HG03108 (cell line): ENCODE measurements around the gene PHACTR1.

Experiments
- ATAC-seq: cut with Tn5 transposase; IDR thresholded peaks from one replicate; pipeline ENCODE4 v1.9.1; 2021; ENCODE audit warnings: moderate library complexity; ENCODE audit not compliant: unreplicated experiment

Gene PHACTR1

DNA sequence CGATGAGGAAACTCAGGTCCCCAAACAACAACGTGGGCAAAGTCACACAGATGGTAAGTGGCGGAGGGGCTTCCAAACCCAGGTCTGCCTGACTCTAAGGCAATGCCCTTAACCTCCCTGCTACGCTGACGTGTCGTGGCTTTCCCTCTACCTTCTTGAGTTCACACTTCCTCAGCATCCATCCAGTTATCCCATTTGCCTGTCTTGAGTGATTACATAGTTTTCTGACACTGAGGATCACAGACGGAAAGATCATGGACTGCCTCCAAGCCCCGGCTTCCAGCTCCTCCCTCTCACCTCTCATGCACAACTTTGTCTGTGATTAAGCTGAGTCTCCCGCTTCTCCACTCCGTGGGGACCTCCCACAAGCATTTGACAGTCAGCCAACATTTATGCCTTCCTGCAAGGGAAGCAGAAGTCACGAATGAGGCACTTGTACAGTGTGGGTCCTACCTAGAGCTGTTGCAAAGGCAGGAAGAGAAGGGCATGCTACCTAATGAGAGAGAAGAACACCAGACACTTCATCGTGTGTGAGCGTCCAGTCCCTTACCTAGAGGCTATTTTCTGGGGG is 578.0 kb downstream of the PHACTR1 start:
- ATAC-seq: no peak

DNA sequence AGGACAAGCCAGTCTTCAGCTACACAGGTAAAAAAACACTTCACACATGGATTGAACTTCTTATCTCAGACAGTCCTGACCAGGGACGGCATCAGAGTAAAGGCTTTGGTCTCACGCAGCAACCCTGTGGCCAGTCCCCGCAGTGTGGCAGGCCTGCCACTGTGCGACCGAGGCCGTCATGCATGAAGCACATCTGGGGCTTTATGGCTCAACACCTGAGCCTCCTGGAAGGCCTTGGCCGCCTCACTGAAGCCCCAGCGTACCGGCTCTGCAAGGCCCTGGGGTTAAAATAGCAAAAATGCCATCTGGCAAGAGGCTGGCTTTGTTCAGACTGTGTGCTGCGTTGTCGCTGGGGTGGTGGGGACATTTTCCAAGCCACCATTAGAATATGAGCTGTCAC is 579.0 kb downstream of the PHACTR1 start:
- no peak for ATAC-seq

DNA sequence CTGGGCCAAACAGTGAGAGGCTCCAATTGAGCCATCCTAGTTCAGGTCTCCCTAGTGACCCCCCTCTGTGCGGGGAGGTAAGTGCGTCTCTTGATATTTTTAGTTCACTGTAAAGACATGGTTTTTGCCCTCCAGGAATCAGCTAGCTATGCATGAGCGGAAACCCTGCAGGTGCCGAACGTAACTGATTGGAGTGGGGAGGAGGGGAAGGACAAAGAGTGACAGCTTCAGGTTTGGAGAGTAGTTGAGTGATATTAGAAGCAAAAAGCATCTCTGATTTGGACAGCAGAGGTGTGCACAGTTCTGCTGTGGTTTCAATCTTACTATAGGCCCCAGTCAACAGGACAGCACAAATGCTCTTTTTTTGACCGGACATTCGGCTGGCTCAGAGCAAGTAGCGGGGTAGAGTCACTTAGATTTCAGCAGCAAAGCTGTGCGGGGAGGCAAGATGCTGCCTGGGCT is 580.0 kb downstream of the PHACTR1 start:
- ATAC-seq: peak; percentile 41

DNA sequence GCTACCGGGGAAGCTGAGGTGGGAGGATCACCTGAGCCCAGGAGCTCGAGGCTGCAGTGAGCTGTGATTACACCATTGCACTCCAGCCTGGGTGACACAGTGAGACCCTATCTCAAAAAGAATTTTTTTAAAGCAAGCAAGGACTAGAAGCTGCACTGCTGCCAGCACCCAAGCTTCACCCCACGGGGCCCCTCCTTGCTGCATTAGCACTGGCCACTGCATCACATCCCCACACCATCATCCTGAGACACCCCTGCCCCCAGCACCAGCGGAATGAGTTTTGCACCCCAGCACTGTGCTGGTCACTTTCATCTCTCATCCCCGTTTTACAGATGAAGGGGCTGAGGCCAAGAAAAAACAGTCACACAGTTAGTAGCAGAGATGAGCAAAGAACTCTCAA is 580.8 kb downstream of the PHACTR1 start:
- ATAC-seq: no peak

DNA sequence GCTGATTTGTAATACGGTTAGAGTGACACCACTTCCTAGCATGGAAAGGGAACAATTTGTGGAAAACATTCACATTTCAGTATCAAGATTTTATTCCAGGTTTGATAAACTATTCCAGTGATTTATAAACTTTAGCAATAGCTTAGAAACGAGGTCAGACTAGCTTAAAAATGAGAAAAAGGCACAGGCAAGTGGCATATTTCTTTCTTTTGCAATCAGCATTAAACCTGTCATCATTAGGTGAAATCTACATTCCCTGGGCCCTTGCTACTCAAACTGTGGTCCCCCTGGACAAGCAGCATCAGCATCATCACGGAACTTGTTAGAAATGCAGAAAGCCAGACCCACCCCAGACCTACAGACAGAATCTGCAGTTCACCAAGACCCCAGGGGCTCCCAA is 581.9 kb downstream of the PHACTR1 start:
- ATAC-seq: no peak

DNA sequence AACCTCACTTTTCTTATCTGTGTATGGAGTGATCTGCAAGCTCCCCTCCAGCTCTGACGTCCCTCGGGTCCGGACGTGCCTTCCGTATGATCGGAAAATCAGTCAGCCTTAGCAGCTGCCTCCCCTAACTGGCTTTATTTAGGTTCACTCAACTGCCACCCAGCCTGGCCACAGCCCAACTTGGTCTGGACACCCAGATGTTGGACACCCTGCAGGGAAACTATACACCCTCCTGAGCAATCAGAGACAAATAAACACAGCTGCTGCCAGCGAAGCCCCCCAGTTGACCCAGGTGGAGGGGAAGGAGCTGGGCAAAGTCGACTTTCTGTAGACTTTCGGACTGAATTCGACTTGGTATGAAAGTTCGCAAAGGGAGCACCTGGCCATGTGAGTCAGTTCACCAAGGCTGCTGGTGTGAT is 582.8 kb downstream of the PHACTR1 start:
- ATAC-seq: no peak

DNA sequence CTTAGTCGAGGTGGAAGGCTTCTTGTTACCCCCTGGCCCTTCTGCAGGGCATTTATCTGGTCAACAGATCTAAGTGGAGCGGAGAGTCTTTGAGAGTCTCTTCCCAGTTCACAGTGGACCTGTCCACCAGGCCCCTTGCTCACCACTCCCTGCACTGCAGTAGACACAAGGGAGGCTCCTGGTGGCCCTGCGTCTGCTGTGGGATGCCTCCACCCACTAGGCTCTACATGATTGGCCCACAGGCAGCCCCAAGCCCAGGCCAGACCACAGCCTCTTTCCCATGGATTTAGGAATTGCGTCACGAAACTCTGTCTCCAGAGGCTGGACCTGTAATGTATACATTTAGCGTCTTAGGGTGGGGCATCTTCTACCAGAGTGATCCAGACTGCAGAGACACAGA is 583.4 kb downstream of the PHACTR1 start:
- ATAC-seq: no peak

DNA sequence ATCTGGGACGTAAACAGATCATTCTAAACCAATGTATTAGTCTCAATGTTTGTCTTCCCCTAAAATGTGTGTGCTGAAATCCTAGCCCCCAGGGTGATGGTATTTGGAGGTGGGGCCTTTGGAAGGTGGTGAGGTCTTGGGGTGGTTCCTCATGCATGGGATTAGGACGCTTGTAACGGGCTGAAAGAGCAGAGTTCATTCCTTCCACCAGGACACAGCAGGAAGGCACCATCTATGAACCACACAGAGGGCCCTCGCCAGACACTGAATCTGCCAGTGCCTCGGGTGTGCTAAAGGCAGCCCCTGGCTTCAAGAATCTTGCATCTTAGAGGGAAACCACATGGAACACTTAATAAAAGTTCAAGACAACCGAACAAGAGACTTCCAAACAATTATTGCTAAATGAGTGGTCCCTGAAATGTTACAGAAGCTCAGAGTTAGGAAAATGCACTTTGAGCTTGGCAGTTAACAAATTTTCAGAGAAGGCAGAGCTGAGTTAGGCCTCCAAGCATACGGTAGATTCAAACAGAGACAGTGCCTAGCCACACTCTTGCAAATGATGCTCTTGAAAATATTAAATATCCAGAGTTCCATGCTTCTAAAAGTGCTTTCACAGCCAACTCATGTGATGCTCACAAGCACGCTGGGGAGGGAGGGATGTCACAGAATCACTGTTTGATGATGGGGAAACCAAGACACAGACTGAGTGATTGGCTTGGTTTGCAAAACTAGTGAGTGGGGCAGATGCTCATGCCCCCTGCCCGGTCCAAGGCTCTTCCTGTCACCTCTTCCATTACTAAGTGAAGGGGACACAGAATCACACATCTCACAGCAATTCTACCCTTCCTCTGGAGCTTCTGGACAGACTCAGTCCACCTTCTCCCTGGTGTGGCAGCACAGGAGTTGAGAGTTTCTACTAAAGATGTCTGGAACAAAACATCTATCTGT is 584.4 kb downstream of the PHACTR1 start:
- ATAC-seq: no peak

DNA sequence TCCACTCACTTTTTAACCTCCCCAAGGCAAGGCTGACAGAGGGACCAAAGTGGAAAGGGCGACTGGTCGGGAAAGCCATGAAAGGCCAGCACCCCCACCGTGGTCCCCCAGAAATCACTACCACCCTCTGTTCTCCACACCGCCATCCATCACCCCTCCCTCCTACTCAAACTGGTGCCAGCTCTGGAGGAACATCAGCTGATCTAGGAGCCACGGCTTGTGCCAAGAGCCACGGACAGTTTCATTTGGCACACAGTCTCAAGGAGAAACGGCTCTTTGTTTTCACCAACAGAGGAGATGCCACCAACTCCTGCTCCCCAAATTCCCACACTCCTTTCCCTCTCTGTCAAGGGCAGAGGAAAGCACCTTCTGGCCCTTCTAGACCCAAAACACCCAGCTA is 585.7 kb downstream of the PHACTR1 start:
- ATAC-seq: no peak

DNA sequence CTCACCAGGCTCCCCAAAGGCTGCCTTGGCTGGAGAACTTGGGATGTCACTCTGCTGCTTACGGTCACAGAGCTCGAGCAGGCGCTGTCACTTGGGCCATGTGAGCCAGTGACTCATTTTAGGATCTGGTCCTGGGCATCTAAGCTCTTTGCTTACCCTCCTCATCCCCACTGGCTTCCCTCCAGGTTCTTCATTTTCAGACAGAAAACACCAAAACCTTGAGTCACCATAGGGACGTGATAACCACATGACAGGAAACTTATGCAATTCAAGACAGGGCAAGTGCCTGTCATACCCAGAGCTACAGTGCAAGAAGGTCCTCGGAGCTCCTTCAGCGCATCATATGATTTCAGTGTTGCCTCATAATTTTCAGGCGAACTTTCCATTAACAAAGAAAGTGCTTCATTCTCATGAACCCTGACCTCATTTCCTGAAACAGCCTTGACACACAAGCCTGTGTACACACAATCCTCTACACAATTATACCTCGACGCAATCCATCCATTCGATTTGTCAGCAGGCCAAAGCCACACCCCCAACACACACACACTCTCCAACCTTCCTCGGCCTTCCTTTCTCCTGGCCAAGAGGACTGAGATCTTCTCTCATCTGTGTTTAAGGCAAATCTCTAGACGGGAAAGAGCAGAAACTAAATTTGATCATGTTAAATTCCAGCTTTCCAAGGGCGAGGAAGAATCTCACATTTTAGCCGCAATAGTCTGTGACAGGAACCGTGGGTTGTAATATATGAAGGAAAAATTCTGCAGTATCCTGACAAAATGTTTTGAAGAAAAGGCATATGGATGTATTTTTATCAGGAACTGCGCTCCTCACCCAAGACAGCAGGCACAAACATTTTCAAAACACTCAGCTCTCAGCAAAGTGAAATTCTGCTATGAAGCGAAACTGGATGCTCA is 586.4 kb downstream of the PHACTR1 start:
- ATAC-seq: peak; percentile 70

DNA sequence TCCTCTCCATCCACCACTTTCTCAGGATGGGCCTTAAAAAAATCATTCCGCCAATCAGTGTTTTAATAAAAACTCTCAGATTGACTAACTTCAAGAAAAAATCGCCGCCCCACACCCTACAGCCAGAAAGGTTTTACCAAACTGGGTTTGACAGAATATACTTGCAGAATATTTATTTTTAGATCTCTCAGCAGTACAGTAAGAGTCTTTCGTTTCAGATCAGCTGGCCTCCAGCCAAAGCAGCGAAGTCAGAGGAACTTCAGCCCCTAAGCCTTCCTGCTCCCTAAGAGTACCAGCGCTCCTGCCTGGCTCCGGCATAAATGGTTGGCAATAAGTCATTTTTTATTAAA is 587.1 kb downstream of the PHACTR1 start:
- peak; percentile 41 for ATAC-seq

DNA sequence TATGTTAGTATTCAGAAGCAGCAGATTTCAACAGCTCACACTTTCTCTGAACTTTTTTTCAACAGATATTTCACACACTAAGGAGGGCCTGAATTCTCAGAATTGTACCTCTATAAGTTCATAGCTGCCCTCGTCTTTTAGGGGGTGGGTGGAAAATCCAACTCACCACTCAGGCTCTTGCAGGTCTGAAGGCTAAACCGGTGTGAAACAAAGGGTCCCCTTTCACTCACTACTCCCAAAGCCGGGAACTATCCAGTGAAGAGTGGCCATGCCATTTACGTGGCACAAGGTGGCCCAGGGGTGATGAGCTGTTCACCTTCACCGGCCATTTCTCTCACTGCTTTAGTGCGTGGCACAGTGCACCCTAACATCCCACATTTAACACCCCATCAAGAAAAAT is 587.5 kb downstream of the PHACTR1 start:
- ATAC-seq: no peak

DNA sequence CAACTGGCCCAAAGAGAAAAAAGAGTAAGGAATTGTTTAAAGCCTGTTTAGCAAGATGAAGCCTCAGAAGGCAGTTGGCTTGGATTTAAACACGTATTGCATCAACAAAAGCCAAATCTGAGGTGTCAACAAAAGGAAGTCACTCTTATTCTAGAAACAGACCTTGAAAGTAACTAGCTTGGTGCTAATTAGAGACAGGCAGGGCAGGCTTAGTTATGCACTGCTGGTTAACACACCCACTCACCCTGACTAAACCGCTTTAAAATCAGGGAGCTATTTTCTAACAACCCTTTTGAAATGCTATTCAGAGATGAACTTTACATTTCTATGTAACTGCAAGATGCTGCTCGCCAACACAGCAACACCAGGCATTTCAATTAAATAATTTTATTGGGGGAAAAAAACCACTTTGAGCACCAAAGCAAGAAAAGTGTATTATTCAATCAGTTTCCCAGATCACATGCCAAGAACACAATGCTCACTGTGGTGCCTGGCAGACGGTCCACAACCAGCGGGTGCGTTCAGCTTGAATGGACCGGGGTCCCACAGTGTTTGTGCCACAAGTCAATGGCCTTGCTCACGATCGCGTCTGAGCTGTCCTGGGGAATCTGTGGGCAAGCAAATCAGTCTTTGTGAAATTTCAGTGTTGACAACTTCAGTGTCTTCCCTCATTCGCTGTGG is 588.2 kb downstream of the PHACTR1 start:
- peak; percentile 37 for ATAC-seq

DNA sequence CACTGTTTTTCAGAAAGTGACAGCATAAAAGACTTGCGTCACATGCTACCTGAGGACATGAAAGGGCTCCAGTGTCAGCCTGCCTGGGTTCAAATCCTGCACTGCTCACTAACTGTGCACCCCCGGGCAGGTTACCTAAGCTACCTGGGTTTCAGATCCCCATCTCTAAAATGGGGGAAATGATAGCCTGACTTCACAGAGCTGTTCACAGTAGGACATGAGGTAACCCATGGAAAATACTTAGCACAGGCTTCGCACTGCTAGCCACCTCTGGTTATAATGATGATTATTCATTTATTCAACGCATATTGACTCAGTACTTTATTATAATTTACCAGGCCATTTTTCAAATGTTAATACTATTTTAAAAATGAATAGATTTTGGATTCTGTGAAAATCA is 588.7 kb downstream of the PHACTR1 start:
- no peak for ATAC-seq

DNA sequence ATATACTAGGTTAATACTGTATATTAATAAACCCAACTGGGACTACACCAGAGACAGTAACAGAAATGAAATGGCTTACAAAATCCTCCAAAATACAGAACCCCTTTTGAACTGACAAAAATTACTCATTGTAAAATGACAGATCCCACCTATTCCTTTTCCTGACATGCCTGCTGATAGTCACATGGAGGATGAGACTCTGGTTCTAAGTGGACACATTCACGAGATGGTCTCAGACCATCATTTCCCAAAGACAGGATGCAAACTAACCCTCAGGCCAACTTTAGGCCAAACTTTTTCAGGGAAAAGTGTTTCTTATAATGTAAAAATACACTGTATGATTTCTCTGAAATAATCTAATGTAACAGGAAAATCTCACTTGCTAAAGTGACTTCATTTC is 589.2 kb downstream of the PHACTR1 start:
- ATAC-seq: no peak

DNA sequence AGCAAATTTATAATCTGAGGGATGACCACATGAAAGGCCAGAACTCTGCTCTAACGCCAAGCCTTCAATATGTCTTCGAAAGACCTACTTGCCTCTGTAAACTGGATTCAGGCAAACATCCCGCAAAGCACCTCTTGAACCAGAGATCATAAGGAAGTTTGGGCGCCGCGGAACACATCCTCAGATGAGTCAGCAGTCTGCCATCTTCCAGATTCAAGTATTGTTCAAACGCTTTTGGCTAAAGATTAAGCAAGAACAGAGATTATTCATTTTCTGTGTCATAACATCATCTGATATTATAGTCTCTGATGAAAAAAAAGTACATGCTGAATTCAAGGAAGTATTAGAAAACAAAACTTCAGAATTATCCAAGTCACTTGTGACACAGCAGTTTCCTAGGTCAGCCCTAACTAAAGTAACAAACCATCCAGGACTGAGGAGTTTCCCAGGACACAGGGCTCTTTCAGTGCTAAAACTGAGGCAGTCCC is 591.0 kb downstream of the PHACTR1 start:
- no peak for ATAC-seq

DNA sequence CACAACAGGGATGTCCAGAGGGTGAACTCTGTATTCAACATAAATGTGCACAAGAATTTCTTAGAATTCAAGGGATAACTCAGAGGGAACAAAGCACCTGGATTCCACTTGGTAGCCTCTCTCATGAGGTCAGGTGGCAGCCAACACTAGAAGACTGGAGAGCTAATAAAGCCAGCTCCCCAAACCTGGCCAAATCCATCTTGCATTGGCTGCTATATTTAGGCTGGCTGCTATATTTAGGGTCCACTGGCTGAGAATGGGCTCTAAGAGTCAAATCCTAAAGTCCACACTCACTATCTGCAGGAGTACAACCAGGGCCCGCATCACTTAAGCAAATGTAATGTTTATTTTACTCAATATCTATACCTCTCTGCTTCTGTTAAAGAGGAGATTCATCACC is 591.8 kb downstream of the PHACTR1 start:
- ATAC-seq: no peak

DNA sequence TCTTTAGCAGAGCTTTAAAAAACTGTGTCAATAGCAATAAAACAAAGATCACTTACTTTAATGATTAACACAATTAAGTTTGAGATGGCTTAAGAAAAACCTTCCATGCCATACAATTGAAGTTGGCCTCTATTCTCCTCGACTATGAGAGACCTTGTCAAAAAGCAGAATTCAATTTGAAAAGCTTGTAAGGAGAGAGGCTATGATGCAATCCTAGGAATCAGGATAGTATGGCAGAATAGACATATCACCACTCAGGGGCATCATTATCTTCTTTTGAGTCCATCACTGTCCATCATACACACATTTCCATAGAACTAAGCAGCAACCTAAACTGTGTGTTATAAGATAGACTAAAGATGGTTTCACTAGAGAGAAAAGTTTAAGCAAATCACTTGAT is 594.6 kb downstream of the PHACTR1 start:
- no peak for ATAC-seq

DNA sequence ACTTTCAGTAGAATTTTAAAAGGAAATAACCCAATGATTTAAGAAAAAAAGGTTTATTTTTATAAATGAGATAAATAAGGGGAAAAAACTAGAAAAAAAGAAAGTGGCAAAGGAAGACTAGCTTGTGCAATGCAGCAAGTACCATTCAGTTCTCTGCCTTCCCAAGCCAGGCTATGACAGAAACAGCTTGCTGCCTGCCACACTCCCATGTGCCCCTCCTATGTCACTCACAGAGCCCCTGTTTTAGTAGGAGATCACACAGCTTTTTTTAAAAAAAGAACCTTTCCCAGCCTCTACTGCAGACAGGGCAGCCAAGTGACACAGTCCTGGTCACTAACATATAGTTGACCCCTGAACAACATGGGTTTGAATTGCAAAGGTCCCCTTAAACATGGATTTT is 598.2 kb downstream of the PHACTR1 start:
- no peak for ATAC-seq

DNA sequence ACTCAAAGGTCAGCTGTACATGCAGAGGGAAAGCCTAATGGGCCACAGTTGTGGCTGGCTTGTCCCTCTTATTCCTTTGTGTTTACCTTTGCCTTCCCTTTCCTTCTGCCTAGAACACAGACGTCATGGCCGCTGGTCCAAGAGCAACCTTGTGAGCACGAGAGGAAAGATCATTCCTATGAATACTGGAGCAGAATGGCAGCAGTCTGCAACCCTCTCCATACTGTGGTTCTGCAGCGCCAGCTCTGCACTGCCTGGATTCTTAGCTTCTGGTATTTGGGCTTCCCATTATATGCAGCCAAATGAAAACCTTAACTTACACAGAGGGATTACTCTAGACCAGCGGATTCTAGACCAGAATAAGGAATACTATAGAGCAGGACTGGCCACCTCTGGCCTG is 599.3 kb downstream of the PHACTR1 start:
- ATAC-seq: no peak

DNA sequence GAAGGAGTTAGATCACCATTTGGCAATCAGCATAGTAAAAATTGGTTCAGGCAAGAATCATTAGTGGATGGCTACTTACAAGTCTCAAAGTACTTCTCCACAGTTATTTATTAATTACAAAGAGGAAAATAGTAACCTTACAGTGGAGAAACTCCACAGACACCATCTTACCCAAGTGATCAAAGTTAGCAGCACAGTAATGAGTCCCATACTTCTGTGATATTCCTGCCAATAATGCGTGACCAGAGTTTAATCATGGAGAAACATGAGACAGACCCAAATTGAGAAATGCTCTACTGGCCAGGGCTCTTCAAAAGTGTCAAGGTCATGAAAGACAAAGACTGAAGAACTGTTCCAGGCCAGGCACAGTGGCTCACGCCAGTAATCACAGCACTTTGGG is 602.3 kb downstream of the PHACTR1 start:
- no peak for ATAC-seq
